GM12872 (cell line): ENCODE data around the gene CACNA1G.
A peak's percentile ranks its signal among the peaks of the same experiment; 100 is the strongest.

Experiments used
- TF ChIP-seq, protein P1 (sequence below): IDR thresholded peaks from 3 replicates; pipeline ENCODE4 v1.5.1; 2011; ENCODE audit warnings: low read depth, mild to moderate bottlenecking, low read length, moderate library complexity; ENCODE audit not compliant: insufficient read depth

CACNA1G gene

GRCh38 chr17:50534222-50534978 is 26.1 kb upstream of the CACNA1G start:
- TF ChIP-seq, protein P1, sequence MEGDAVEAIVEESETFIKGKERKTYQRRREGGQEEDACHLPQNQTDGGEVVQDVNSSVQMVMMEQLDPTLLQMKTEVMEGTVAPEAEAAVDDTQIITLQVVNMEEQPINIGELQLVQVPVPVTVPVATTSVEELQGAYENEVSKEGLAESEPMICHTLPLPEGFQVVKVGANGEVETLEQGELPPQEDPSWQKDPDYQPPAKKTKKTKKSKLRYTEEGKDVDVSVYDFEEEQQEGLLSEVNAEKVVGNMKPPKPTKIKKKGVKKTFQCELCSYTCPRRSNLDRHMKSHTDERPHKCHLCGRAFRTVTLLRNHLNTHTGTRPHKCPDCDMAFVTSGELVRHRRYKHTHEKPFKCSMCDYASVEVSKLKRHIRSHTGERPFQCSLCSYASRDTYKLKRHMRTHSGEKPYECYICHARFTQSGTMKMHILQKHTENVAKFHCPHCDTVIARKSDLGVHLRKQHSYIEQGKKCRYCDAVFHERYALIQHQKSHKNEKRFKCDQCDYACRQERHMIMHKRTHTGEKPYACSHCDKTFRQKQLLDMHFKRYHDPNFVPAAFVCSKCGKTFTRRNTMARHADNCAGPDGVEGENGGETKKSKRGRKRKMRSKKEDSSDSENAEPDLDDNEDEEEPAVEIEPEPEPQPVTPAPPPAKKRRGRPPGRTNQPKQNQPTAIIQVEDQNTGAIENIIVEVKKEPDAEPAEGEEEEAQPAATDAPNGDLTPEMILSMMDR: peak; percentile 48; the same call in 2 of the 3 replicates

DNA sequence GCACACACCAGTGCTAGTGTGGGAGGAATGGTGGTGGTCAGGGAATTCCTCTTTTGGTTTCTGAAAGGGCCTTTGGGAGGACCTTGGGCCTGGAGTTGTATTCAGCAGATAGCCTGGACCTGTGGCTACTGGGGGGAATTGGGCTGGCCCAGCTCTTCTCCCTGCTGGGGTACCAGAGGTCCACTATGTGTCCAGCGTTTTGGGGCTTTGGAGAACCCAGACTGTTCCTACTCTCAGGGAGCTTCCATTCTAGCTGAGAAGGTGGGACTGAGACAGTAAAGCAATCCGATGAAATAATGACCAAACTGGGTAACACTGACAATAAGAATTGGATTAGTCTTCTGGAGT is 25.6 kb upstream of the CACNA1G start:
- TF ChIP-seq, protein P1: no peak

DNA sequence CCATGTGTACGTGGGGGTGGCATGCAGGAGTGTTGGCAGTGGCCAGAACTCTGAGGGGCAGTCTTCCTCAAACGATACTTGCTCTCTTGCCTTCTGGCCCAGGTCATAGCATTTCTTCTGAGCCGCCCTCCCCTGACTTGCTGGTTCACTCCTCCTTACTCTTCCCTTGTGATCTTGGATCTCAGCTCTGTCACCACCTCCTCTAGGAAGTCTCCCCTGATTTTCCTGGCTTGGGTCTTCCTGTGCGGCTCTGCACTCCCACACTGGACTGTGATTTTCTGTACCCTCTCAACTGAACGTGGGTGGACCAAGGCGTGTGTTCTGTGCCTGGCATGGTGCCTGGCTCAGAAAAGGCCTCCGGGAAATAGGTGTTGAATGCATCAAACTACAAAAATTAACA is 25.1 kb upstream of the CACNA1G start:
- TF ChIP-seq, protein P1: no peak

DNA sequence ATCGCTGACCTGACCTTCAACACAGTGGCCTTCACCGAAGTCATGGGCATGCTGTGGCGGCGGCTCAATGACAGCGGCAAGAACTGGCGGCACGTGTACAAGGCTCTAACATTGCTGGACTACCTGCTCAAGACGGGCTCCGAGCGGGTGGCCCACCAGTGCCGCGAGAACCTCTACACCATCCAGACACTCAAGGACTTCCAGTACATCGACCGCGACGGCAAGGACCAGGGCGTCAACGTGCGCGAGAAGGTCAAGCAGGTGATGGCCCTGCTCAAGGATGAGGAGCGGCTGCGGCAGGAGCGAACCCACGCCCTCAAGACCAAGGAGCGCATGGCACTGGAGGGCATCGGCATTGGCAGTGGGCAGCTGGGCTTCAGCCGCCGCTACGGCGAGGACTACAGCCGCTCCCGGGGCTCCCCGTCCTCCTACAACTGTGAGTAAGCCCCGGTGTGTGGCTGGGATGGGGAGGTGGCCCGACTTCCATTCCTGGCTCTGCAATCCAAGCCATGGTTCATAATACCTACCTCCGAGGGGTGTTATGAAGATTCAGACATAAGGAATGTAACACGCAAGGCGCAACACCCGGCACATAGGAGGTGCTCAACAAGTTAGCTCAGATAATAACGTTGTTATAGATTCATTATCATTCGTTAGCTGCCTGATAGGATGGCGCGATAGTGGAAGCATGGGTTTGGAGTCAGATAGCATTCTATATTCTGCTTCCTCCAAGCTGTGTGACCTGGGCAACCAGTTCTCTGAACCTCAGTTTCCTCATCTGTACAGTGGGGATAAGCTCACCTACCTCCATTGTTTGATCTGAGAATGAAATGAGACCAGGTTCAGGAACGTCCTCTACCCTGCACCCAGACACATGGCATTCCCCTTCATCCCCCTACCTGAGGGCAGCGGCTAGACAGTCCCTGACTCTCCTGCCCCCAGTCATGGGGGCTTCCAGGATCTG is 23.6 kb upstream of the CACNA1G start:
- TF ChIP-seq, protein P1: no peak

DNA sequence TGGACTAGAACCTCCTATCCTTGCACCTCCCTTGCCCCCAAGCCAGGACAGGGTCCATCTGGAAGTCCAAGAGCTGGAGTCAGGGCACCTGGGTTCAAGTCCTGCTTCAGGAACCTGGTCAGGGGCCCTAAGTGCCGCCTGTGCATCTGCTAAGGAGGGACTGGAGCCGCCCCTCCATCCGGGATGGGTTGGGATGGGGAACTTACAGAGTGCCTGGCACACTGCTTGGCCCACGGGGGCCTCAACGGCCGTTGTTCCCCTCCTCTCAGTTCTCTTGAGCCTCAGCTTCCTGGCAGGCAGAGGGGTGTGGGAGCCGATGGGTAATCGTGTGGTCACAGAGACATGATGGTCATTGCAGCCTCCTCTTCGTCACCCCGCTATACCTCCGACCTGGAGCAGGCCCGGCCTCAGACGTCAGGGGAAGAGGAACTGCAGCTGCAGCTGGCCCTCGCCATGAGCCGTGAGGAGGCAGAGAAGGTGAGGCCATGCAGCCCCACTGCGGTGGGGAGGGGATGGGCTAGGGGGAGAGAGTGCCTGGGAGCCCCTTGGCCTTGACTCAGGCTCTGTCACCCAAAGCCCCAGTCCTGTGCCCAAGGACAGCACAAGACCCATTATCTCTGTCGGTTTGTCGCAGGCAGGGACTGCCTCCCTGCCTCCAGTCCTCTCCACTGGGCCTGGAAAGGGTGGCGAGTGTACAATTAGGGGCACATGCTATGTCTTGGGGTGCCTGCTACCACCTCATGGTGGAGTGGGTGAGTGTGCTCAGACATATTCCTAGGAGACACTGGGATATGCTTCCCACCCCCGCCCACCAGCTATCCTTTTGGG is 22.6 kb upstream of the CACNA1G start:
- TF ChIP-seq, protein P1: no peak

GRCh38 chr17:50538549-50539410 is 21.7 kb upstream of the CACNA1G start:
- TF ChIP-seq, protein P1: no peak
